Measurements from ENCODE around the gene SMYD3. TPM values are rescaled to one million over a fixed set of nuclear protein-coding genes. Genes with fewer than 3 reads are reported as not detected.

Gene SMYD3
- total and polyA plus RNA-seq, 8 donors = 20.4 to 35.1 (median 24.3) TPM

DNA sequence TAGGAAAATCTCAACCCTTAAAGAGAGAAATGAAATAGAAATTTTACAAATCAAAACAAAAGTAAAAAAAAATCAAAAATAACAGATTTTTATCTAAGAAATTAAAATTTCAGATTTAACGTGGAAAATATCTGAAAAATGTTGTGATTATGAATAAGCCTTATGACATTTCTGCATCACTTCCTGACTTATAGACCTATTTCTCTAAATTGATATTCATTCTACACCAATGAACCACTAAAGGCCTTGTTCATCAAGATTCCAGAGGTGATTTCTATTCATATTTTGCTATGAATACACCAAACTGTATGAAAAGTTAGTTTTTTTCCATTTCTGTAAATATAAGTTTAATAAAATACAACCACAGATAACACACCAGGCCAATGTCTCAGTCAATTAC, 261.5 kb downstream of the SMYD3 start:
- ATAC-seq = no peak
- TF ChIP-seq, protein P1, sequence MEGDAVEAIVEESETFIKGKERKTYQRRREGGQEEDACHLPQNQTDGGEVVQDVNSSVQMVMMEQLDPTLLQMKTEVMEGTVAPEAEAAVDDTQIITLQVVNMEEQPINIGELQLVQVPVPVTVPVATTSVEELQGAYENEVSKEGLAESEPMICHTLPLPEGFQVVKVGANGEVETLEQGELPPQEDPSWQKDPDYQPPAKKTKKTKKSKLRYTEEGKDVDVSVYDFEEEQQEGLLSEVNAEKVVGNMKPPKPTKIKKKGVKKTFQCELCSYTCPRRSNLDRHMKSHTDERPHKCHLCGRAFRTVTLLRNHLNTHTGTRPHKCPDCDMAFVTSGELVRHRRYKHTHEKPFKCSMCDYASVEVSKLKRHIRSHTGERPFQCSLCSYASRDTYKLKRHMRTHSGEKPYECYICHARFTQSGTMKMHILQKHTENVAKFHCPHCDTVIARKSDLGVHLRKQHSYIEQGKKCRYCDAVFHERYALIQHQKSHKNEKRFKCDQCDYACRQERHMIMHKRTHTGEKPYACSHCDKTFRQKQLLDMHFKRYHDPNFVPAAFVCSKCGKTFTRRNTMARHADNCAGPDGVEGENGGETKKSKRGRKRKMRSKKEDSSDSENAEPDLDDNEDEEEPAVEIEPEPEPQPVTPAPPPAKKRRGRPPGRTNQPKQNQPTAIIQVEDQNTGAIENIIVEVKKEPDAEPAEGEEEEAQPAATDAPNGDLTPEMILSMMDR (IDR thresholded peaks at IDR 0.05) = no peak

GRCh38 chr1:246232126-246232525, 275.0 kb downstream of the SMYD3 start:
- no peak for DNase-seq
- Histone ChIP-seq H3K27me3 (no peaks in the 10 kb centered on the region), H3K4me3 (no peak overlapping the region), H3K4me1 (no peaks in the 10 kb centered on the region), H3K9me3 (no peaks in the 10 kb centered on the region), H3K27ac (no peak overlapping the region), H3K36me3 (no peaks in the 10 kb centered on the region)
- TF ChIP-seq, protein P1 (IDR thresholded peaks at IDR 0.05) = no peak
- ATAC-seq = no peak
- intact Hi-C loops (cut with DNase I) = no loop called here

More for the DNA sequence above, 261.5 kb downstream of the SMYD3 start:
- no peak for DNase-seq
- Histone ChIP-seq H3K27me3 (no peaks in the 10 kb centered on the region), H3K9me3 (no peaks in the 10 kb centered on the region), H3K36me3 (no peaks in the 10 kb centered on the region), H3K27ac (no peak overlapping the region), H3K4me3 (no peak overlapping the region), H3K4me1 (no peaks in the 10 kb centered on the region)
- intact Hi-C loops (cut with DNase I) = no loop called here

GRCh38 chr1:246226041-246226440, 281.0 kb downstream of the SMYD3 start:
- Histone ChIP-seq H3K27ac (no peak overlapping the region), H3K4me3 (no peak overlapping the region), H3K36me3 (no peaks in the 10 kb centered on the region), H3K4me1 (no peaks in the 10 kb centered on the region), H3K27me3 (no peaks in the 10 kb centered on the region), H3K9me3 (no peaks in the 10 kb centered on the region)
- ATAC-seq (no peak), DNase-seq (no peak)
- TF ChIP-seq, protein P1 (IDR thresholded peaks at IDR 0.05) = no peak
- intact Hi-C loops (cut with DNase I) = no loop called here

DNA sequence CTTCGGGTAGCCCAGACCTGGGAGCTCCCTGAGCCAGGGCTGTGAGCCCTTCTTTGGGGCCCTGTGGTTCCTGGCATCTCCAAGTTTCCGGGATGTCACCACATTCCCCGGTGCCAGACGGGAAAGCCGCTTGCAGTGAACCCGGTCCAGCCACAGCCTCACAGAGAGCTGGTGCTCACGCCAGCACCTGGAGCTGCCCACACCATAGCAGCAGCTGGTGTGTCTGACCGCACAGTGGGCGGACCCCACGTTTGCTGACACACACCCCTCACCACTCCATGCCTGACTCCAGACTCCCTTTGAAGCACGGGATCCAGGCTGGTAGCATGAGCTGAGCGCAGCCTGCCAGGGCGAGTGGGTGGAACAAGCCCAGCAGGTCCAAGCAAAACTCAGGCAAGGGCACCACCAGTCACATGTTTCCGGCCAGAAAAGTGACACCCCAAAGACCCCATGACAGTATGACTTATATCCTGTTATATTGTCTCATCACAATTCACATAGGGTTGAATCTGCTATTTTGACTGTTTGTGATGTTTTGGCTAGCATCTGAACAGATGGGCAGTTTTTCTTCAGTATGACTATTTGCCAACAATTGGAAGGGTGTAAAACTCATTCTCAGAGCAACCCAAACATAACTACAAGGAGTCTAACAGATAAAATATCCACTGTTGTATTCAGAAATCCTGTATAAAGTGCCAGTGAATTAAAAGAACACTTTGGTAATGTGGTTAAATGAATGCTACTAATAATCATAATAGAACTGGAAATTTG, 285.4 kb downstream of the SMYD3 start:
- Histone ChIP-seq H3K36me3 (no peaks in the 10 kb centered on the region), H3K27ac (no peak overlapping the region), H3K4me3 (no peak overlapping the region), H3K4me1 (no peaks in the 10 kb centered on the region), H3K27me3 (no peaks in the 10 kb centered on the region), H3K9me3 (peaks cover 0 to 4% of the 10 kb centered on the region in 2 donors)
- ATAC-seq (no peak), DNase-seq (no peak)
- TF ChIP-seq, protein P1 (IDR thresholded peaks at IDR 0.05) = no peak
- intact Hi-C loops (cut with DNase I) = no loop called here

DNA sequence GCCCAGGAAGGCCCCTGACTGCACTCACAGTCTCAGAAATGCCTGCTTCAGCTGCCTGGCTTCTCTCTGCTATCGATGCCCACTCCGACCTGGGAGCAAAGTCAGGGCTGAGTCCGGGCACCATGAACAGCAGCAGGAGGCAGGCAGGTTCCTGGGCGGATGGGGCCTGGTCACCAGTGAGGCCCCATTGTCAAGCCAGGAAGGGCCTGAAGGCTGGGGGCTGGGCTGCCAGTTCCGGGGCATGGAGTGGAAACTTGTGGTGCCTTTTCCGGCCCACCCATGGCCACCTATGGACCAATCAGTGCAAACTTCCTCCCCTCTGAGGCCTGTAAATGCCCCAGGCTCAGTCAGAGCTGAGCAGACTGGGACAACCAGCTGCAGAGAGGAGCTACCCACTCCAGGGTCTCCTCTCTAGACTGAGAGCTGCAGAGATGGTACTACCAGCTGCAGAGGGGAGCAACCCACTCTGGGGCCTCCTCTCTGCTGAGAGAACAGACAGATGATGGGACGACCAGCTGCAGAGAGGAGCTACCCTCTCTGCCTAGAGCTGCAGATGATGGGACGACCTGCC, 286.5 kb downstream of the SMYD3 start:
- Histone ChIP-seq H3K4me3 (no peak overlapping the region), H3K27ac (no peak overlapping the region), H3K9me3 (peaks cover 0 to 4% of the 10 kb centered on the region in 2 donors), H3K27me3 (no peaks in the 10 kb centered on the region), H3K4me1 (peaks cover 0 to 1% of the 10 kb centered on the region in 2 donors), H3K36me3 (no peaks in the 10 kb centered on the region)
- ATAC-seq (no peak), DNase-seq (no peak)
- intact Hi-C loops (cut with DNase I) = no loop called here
- TF ChIP-seq, protein P1 (IDR thresholded peaks at IDR 0.05) = no peak
